CD4-positive, alpha-beta T cell (primary cell): ENCODE results near the gene SLC24A2. TPM values are rescaled to one million over a fixed set of nuclear protein-coding genes. Genes with fewer than 3 reads are reported as not detected.

Experiments
- ATAC-seq: fragments of 200-7000 bp; cut with Tn5 transposase; one replicate; pipeline ENCODE4 v1.10.0; 2022; ENCODE audit warnings: mild to moderate bottlenecking; ENCODE audit not compliant: poor library complexity
- CTCF ChIA-PET: fragments of 350-600 bp; sonication (Branson Sonifier 250); formaldehyde crosslinking; loops from one replicate; lab custom pipeline; 2021; ENCODE audit warnings: antibody characterized with exemption, inconsistent platforms; lab: Charles Lee
- POLR2A ChIA-PET: fragments of 350-600 bp; sonication (Branson Sonifier 250); formaldehyde crosslinking; loops from one replicate; lab custom pipeline; 2021; ENCODE audit warnings: antibody characterized with exemption, inconsistent platforms; lab: Charles Lee
- DNase-seq, 14 experiments: peaks; one replicate each; pipeline ENCODE4 v3.0.0-alpha.2; 2013 to 2020; ENCODE audit warnings: mixed read lengths in 2 of 14
- H3K27ac ChIP-seq, 2 donors: one replicate each; pipeline versions ENCODE4 v1.5.1 to v1.7.0; 2013; ENCODE audit warnings: low read length in 2 of 2, low read depth in 1 of 2, mild to moderate bottlenecking in 1 of 2
- H3K27me3 ChIP-seq, 2 experiments: 1 replicate in 1 of 2; 2 replicates in 1 of 2; pipeline versions ENCODE4 v1.6.1 to v1.7.0; 2013; ENCODE audit warnings: low read length in 2 of 2, control low read depth in 1 of 2, mild to moderate bottlenecking in 1 of 2, moderate library complexity in 1 of 2; ENCODE audit not compliant: insufficient read depth in 2 of 2, control insufficient read depth in 1 of 2
- H3K36me3 ChIP-seq: one replicate; pipeline ENCODE4 v1.6.1; 2013; ENCODE audit warnings: low read length, control low read depth; ENCODE audit not compliant: insufficient read depth
- H3K4me1 ChIP-seq: one replicate; pipeline ENCODE4 v1.6.1; 2013; ENCODE audit warnings: low read length, control low read depth; ENCODE audit not compliant: insufficient read depth
- H3K4me3 ChIP-seq: one replicate; pipeline ENCODE4 v1.5.1; 2013; ENCODE audit warnings: mild to moderate bottlenecking, low read length, moderate library complexity
- H3K9me3 ChIP-seq, 2 experiments: 1 replicate in 1 of 2; 2 replicates in 1 of 2; pipeline versions ENCODE4 v1.6.1 to v1.7.0; 2013; ENCODE audit warnings: low read length in 2 of 2, mild to moderate bottlenecking in 2 of 2, control low read depth in 1 of 2, moderate library complexity in 1 of 2; ENCODE audit not compliant: control insufficient read depth in 1 of 2, insufficient read depth in 1 of 2
- H3K27ac Mint-ChIP-seq: one replicate; pipeline ENCODE4 v1.8.0; 2020; ENCODE audit warnings: mixed read lengths
- H3K27me3 Mint-ChIP-seq: one replicate; pipeline ENCODE4 v1.8.0; 2021; ENCODE audit warnings: mixed read lengths
- H3K36me3 Mint-ChIP-seq: one replicate; pipeline ENCODE4 v1.8.0; 2021; ENCODE audit warnings: low read depth, mixed read lengths
- H3K4me1 Mint-ChIP-seq: one replicate; pipeline ENCODE4 v1.8.0; 2021; ENCODE audit warnings: low read depth, mixed read lengths
- H3K4me3 Mint-ChIP-seq: one replicate; pipeline ENCODE4 v1.8.0; 2020; ENCODE audit warnings: mild to moderate bottlenecking, mixed read lengths
- H3K9me3 Mint-ChIP-seq: one replicate; pipeline ENCODE4 v1.8.0; 2020; ENCODE audit warnings: mixed read lengths
- CTCF ChIP-seq: fragments of 200-600 bp; IDR thresholded peaks from one replicate; pipeline ENCODE4 v1.8.0; 2022; ENCODE audit warnings: antibody characterized with exemption, mild to moderate bottlenecking
- intact Hi-C, 2 experiments: fragments of 100-400 bp; cut with DNase I in 1 of 2; cut with micrococcal nuclease in 1 of 2; formaldehyde crosslinking; loops; one replicate each; pipeline versions ENCODE4 v1.15.1 to v1.9.0; 2023 to 2025; cut with DNase I, micrococcal nuclease
- total RNA-seq, 174 experiments: library from RNA in 2 of 174; stranded (reverse) in 2 of 174; gene quantifications; one replicate each; pipeline ENCODE4 v1.2.3 and lab custom pipeline; 2021 to 2026

Gene SLC24A2
- total RNA-seq, 2 experiments from 2014 or later = not detected

GRCh38 chr9:19768798-19769197, 20.0 kb downstream of the SLC24A2 start:
- Histone ChIP-seq H3K36me3 (no peaks in the 10 kb centered on the region), H3K4me1 (no peaks in the 10 kb centered on the region), H3K4me3 (no peak overlapping the region), H3K27ac (no peak overlapping the region), H3K9me3 (peaks cover 11 to 13% of the 10 kb centered on the region in 2 experiments), H3K27me3 (no peaks in the 10 kb centered on the region)
- DNase-seq = no peak
- peaks cover 15% of the 10 kb centered on the region for H3K27me3 Mint-ChIP-seq
- no peak overlapping the region for H3K27ac Mint-ChIP-seq
- intact Hi-C loops = no loop called here
- no peak for TF ChIP-seq CTCF
- H3K36me3 Mint-ChIP-seq = no peaks in the 10 kb centered on the region
- ATAC-seq = no peak
- no peaks in the 10 kb centered on the region for H3K4me1 Mint-ChIP-seq
- H3K9me3 Mint-ChIP-seq = peaks cover 13% of the 10 kb centered on the region
- ChIA-PET POLR2A (no interaction called here), CTCF (no interaction called here)
- no peak overlapping the region for H3K4me3 Mint-ChIP-seq

GRCh38 chr9:19759066-19759465, 29.8 kb downstream of the SLC24A2 start:
- no peak overlapping the region for H3K4me3 Mint-ChIP-seq
- no peaks in the 10 kb centered on the region for H3K36me3 Mint-ChIP-seq
- ATAC-seq = no peak
- DNase-seq = no peak
- H3K27ac Mint-ChIP-seq = no peak overlapping the region
- no peaks in the 10 kb centered on the region for H3K36me3 ChIP-seq
- no peaks in the 10 kb centered on the region for H3K4me1 ChIP-seq
- no peaks in the 10 kb centered on the region for H3K9me3 ChIP-seq
- H3K27ac ChIP-seq = no peak overlapping the region
- no peaks in the 10 kb centered on the region for H3K27me3 ChIP-seq
- no peaks in the 10 kb centered on the region for H3K4me1 Mint-ChIP-seq
- peaks cover 11% of the 10 kb centered on the region for H3K9me3 Mint-ChIP-seq
- POLR2A ChIA-PET = no interaction called here
- H3K27me3 Mint-ChIP-seq = peaks cover 2% of the 10 kb centered on the region
- TF ChIP-seq CTCF = no peak
- no peak overlapping the region for H3K4me3 ChIP-seq
- intact Hi-C loops = no loop called here
- CTCF ChIA-PET = no interaction called here

GRCh38 chr9:19757745-19758144, 31.1 kb downstream of the SLC24A2 start:
- POLR2A ChIA-PET = no interaction called here
- Histone ChIP-seq H3K4me1 (no peaks in the 10 kb centered on the region), H3K9me3 (no peaks in the 10 kb centered on the region), H3K4me3 (no peak overlapping the region), H3K27me3 (no peaks in the 10 kb centered on the region), H3K36me3 (no peaks in the 10 kb centered on the region), H3K27ac (no peak overlapping the region)
- no peak for DNase-seq
- intact Hi-C loops = no loop called here
- Mint-ChIP-seq H3K4me1 (no peaks in the 10 kb centered on the region), H3K36me3 (no peaks in the 10 kb centered on the region), H3K4me3 (no peak overlapping the region), H3K27ac (no peak overlapping the region), H3K9me3 (no peaks in the 10 kb centered on the region), H3K27me3 (peaks cover 6% of the 10 kb centered on the region)
- CTCF ChIA-PET = no interaction called here
- no peak for ATAC-seq
- no peak for TF ChIP-seq CTCF
